Measurements from ENCODE around the gene AKAP8.
"Not testable (repeated sequence)": the region's sequence is repeated elsewhere in the genome, so short reads cannot be mapped to it uniquely, and the experiment has no call there.

Gene AKAP8

DNA sequence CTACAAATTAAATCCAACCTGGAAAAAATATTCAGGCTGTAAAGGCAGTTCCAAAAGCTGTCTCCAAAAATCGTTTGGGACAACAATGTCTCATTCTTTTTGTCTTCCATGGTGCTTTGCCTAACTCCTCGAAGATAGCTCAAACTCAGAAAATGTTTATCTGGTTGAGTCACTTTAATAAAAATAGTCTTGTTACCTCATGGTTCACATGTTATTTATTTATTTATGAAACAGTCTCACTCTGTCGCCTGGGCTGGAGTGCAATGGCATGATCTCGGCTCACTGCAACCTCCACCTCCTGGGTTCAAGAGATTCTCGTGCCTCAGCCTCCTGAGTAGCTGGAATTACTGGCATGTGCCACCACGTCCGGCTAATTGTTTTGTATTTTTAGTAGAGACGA lies 42.4 kb downstream of the AKAP8 start:
- peaks cover 14% of the 10 kb centered on the region for H3K4me1 Mint-ChIP-seq
- H3K27ac Mint-ChIP-seq: no peak overlapping the region
- ATAC-seq (no peak), DNase-seq (ENCODE audit: low spot score in 2 of 2) (no peak)
- no peak overlapping the region for H3K4me3 Mint-ChIP-seq
- no peaks in the 10 kb centered on the region for H3K9me3 Mint-ChIP-seq
- peaks cover 61% of the 10 kb centered on the region for H3K36me3 Mint-ChIP-seq

DNA sequence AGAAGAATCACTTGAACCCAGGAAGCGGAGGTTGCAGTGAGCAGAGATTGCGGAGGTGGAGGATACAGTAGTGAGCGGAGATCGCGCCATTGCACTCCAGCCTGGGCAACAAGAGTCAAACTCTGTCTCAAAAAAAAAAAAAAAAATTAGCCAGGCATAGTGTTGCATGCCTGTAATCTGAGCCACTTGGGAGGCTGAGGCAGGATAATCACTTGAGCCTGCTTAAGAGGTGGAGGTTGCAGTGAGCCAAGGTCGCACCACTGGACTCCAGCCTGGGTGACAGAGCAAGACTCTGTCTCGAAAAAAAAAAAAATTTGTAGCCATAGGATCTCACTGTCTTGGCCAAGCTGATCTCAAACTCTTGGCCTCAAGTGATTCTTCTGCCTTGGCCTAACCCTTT lies 43.6 kb downstream of the AKAP8 start:
- peaks cover 65% of the 10 kb centered on the region for H3K36me3 Mint-ChIP-seq

GRCh38 chr19:15332311-15332996 lies 47.1 kb downstream of the AKAP8 start, which contains the start of gene BRD4:
BRD4 (minus strand) TSS chr19:15332539; CDS start chr19:15273099, 59,440 bp downstream.
- Mint-ChIP-seq H3K36me3 (peaks cover 63% of the 10 kb centered on the region), H3K27ac (peak within 1 kb of the TSS; percentile 95), H3K4me1 (peaks cover 47% of the 10 kb centered on the region), H3K4me3 (peak within 1 kb of the TSS; percentile 86), H3K9me3 (no peaks in the 10 kb centered on the region)
- ATAC-seq (peak; percentile 77), DNase-seq (ENCODE audit: low spot score in 2 of 2) (peak; percentile 75 to 89)

More for the DNA sequence above, 43.6 kb downstream of the AKAP8 start:
- not testable (repeated sequence) for H3K27ac Mint-ChIP-seq; H3K4me3 Mint-ChIP-seq; DNase-seq (ENCODE audit: low spot score in 2 of 2); H3K9me3 Mint-ChIP-seq; ATAC-seq
- H3K4me1 Mint-ChIP-seq: peaks cover 16% of the 10 kb centered on the region

DNA sequence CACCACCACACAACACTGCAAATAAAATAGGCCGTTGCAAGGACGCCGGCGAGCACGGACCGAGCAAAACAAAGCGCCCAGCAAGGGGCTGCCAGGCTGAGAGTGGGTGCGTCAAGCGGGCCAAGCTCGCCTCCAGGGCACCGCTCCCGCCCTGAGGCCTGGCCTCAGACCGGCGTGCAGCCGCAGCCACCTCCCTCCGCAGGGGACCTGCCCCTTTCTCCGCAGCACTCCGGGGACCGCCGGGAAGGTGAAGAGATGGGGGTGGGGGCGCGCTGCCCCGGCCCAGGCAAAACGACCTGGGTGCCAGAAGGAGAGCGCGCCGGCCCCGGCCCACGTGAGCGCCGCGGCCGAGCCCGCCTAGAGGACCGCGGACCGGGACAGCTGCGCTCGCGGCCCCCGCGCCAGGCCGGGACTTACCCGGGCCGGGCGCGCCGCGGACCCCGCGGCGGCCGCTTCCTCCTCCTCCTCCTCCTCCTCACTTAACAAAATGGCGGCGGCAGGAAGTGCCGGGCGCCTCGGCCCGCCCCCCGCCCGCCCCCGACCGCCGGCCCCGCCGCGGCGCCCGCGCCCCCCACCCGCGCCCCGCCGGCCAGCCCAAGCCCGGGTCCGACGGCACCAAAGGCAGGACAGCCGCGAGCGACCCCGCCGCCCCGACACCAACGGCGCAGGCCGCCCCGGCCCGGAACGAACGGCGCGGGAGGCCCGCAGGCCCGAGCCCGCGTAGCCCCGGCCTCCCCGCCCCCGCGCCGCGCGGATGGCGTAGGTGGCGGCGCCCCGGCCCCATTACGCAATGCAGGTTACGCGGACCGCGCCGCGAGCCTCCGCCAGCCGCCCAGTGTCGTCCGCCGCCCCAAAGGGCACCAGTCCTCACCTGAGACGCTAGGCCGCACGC lies 47.9 kb downstream of the AKAP8 start:
- Mint-ChIP-seq H3K4me3 (peak overlapping the region; percentile 86), H3K27ac (peak overlapping the region; percentile 95), H3K36me3 (peaks cover 60% of the 10 kb centered on the region), H3K9me3 (no peaks in the 10 kb centered on the region), H3K4me1 (peaks cover 55% of the 10 kb centered on the region)
- DNase-seq (ENCODE audit: low spot score in 2 of 2) (peak; percentile 63 to 83), ATAC-seq (peak; percentile 66)

DNA sequence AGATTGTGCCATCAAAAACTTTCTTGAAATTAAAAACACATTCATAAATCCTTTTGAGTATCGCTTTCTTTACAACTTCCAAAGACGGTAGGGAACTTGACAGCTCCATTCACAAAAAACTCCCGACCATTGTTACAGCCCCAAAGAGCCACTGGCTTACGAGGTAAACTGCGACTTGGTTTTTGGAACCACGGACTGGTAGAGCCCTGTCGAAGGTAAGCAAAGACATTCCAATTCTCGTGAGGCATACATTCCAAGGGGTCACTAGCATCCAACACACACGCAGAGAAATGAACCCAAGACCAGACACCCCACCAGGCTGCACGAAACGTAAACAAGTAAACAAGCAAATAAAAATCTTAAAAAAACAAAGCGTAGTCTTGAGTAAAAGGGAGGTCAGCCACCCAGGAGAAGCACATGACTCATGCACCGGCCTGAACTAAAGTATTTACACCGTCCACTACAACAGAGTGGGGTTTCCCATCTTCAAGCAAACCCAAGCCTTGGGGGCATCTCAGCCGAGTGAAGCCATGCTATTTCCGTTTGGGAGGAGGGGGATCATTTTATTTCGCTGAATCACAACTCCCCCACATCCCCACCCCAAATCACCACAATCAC lies 48.7 kb downstream of the AKAP8 start:
- peak overlapping the region; percentile 95 for H3K27ac Mint-ChIP-seq
- DNase-seq (ENCODE audit: low spot score in 2 of 2) (peak in 1 of 2 donors; percentile 53), ATAC-seq (peak; percentile 40)
- peak overlapping the region; percentile 86 for H3K4me3 Mint-ChIP-seq
- H3K9me3 Mint-ChIP-seq: no peaks in the 10 kb centered on the region
- peaks cover 55% of the 10 kb centered on the region for H3K36me3 Mint-ChIP-seq
- H3K4me1 Mint-ChIP-seq: peaks cover 60% of the 10 kb centered on the region

GRCh38 chr19:15328312-15328711 lies 51.3 kb downstream of the AKAP8 start:
- ATAC-seq: no peak
- Mint-ChIP-seq H3K4me3 (no peak overlapping the region), H3K36me3 (peaks cover 48% of the 10 kb centered on the region), H3K4me1 (peaks cover 78% of the 10 kb centered on the region), H3K9me3 (no peaks in the 10 kb centered on the region), H3K27ac (no peak overlapping the region)
- no peak for DNase-seq (ENCODE audit: low spot score in 2 of 2)

- ATAC-seq (peak; percentile 58), DNase-seq (ENCODE audit: low spot score in 2 of 2) (no peak)
- Mint-ChIP-seq H3K4me3 (peak overlapping the region; percentile 21), H3K9me3 (no peaks in the 10 kb centered on the region), H3K36me3 (peaks cover 25% of the 10 kb centered on the region), H3K27ac (peak overlapping the region; percentile 79), H3K4me1 (peaks cover 86% of the 10 kb centered on the region)
Measured at GRCh38 chr19:15324791-15325519, 54.6 kb downstream of the AKAP8 start.

GRCh38 chr19:15323496-15324235 lies 55.9 kb downstream of the AKAP8 start:
- Mint-ChIP-seq H3K4me1 (peaks cover 88% of the 10 kb centered on the region), H3K27ac (peak overlapping the region; percentile 79), H3K9me3 (no peaks in the 10 kb centered on the region), H3K4me3 (peak overlapping the region; percentile 38), H3K36me3 (peaks cover 18% of the 10 kb centered on the region)
- DNase-seq (ENCODE audit: low spot score in 2 of 2): no peak
- peak; percentile 81 for ATAC-seq

DNA sequence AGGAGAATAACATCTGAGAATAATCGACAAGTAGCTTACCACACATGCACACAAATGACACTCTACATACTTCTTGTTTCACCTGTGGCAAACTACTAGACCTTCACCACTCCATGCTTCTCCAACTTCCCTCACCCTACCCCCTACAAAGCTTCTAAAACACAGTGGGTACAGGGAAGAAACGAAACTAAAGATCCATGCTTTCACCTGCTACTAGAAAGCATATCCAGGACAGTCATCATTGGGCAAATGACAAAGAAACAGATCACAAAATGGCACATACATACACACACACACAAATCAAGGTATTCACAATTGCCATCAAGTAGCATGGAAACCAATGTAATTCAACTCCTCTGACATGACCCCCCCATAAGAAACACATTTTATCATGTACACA lies 57.8 kb downstream of the AKAP8 start:
- Mint-ChIP-seq H3K4me1 (peaks cover 90% of the 10 kb centered on the region), H3K4me3 (no peak overlapping the region), H3K36me3 (peaks cover 20% of the 10 kb centered on the region)

DNA sequence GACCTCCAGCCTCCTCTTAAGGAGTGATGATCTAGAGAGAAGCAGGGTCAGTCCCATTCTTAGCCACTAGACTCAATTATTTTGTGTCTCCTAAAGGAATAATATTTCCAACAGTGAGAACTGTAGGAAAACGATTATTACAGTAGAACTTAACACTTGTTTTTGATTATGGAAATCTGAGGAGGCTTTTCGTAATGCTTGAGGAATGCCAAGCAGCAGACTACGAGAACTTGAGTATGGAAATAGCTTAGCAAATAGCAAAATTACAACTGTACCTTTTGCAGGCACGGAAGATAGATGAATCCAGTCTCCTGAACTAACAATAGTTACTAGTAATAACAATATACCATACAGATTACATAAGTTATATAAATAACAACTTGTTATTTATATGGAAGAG lies 59.5 kb downstream of the AKAP8 start:
- DNase-seq (ENCODE audit: low spot score in 2 of 2) (no peak), ATAC-seq (no peak)
- Mint-ChIP-seq H3K9me3 (no peaks in the 10 kb centered on the region), H3K27ac (no peak overlapping the region), H3K4me1 (peaks cover 88% of the 10 kb centered on the region), H3K36me3 (peaks cover 28% of the 10 kb centered on the region), H3K4me3 (no peak overlapping the region)

More for the DNA sequence above, 57.8 kb downstream of the AKAP8 start:
- no peaks in the 10 kb centered on the region for H3K9me3 Mint-ChIP-seq
- ATAC-seq: no peak
- DNase-seq (ENCODE audit: low spot score in 2 of 2): no peak
- peak overlapping the region; percentile 83 for H3K27ac Mint-ChIP-seq

GRCh38 chr19:15318241-15318691 lies 61.3 kb downstream of the AKAP8 start:
- peaks cover 27% of the 10 kb centered on the region for H3K36me3 Mint-ChIP-seq

GRCh38 chr19:15317392-15318071 lies 62.1 kb downstream of the AKAP8 start:
- Mint-ChIP-seq H3K36me3 (peaks cover 30% of the 10 kb centered on the region), H3K4me1 (peaks cover 83% of the 10 kb centered on the region), H3K27ac (peak overlapping the region; percentile 87), H3K4me3 (peak overlapping the region; percentile 50), H3K9me3 (no peaks in the 10 kb centered on the region)
- no peak for DNase-seq (ENCODE audit: low spot score in 2 of 2)
- no peak for ATAC-seq

More at GRCh38 chr19:15318241-15318691, 61.3 kb downstream of the AKAP8 start:
- Mint-ChIP-seq H3K9me3 (no peaks in the 10 kb centered on the region), H3K4me1 (peaks cover 86% of the 10 kb centered on the region), H3K27ac (peak overlapping the region; percentile 87), H3K4me3 (peak overlapping the region; percentile 13)
- DNase-seq (ENCODE audit: low spot score in 2 of 2) (no peak), ATAC-seq (peak; percentile 55)

DNA sequence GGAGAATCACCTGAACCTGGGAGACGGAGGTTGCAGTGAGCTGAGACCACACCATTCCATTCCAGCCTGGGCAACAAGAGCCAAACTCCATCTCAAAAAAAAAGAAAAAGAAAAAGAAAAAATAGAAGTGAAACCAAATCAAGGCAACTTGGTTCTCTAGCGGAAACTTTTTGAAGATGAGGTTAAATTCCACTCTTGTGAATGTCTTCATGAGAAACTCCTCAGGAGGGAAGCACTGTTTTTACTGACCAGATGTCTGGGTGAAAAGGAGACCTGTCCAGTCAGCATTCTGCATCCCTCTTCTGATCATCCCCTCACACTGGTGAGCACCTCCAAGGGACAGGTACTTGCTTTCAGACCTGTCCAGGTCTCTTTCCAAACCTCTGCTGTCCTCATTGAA lies 63.1 kb downstream of the AKAP8 start:
- Mint-ChIP-seq H3K36me3 (peaks cover 31% of the 10 kb centered on the region), H3K9me3 (no peaks in the 10 kb centered on the region), H3K4me3 (peak overlapping the region; percentile 50), H3K27ac (peak overlapping the region; percentile 87), H3K4me1 (peaks cover 80% of the 10 kb centered on the region)
- no peak for DNase-seq (ENCODE audit: low spot score in 2 of 2)
- no peak for ATAC-seq

Data from stimulated activated effector memory CD8-positive, alpha-beta T cell treated with anti-CD3 and anti-CD28 coated beads, Interleukin-12 subunit alpha, Interleukin-12 subunit beta, amount 100 ng/mL, for 72 hours (primary cell).